SK-N-SH treated with all-trans-retinoic acid at 6 μM for 48 hours (cell line): ENCODE data around the gene F2.

Source experiments
- ATAC-seq: fragments of 200-7000 bp; cut with Tn5 transposase; 3 replicates; pipeline ENCODE4 v1.9.1; 2020; ENCODE audit warnings: mild to moderate bottlenecking, moderate library complexity
- ARNTL ChIP-seq: fragments of 450-650 bp; formaldehyde crosslinking; IDR thresholded peaks from 2 replicates; pipeline ENCODE4 v1.5.0; 2020; ENCODE audit warnings: low read depth, mild to moderate bottlenecking, moderate library complexity, borderline replicate concordance
- CREB5 ChIP-seq: fragments of 250-450 bp; sonication (Bioruptor Pico); IDR thresholded peaks from 2 replicates; pipeline ENCODE4 v1.5.1; 2020; ENCODE audit warnings: low read depth, mild to moderate bottlenecking, moderate library complexity
- CSDC2 ChIP-seq: fragments of 250-450 bp; sonication (Bioruptor Pico); IDR thresholded peaks from 2 replicates; pipeline ENCODE4 v1.5.0; 2020; ENCODE audit warnings: mild to moderate bottlenecking, moderate library complexity
- CSRNP3 ChIP-seq: fragments of 250-450 bp; sonication (Bioruptor Pico); IDR thresholded peaks from 2 replicates; pipeline ENCODE4 v1.5.1; 2021; ENCODE audit warnings: mild to moderate bottlenecking, moderate library complexity
- GLIS3 ChIP-seq: fragments of 250-450 bp; sonication (Bioruptor Pico); IDR thresholded peaks from 2 replicates; pipeline ENCODE4 v1.5.0; 2020; ENCODE audit warnings: mild to moderate bottlenecking, moderate library complexity
- ISL1 ChIP-seq: fragments of 250-450 bp; sonication (Bioruptor Pico); IDR thresholded peaks from 2 replicates; pipeline ENCODE4 v2.1.2; 2022; ENCODE audit warnings: mild to moderate bottlenecking, moderate library complexity
- PPARA ChIP-seq: fragments of 250-450 bp; sonication (Bioruptor Pico); IDR thresholded peaks from 2 replicates; pipeline ENCODE4 v1.5.0; 2020; ENCODE audit warnings: mild to moderate bottlenecking, borderline replicate concordance
- RARB ChIP-seq: fragments of 250-450 bp; sonication (Bioruptor Pico); IDR thresholded peaks from 2 replicates; pipeline ENCODE4 v1.8.0; 2021; ENCODE audit warnings: mild to moderate bottlenecking, moderate library complexity
- SNAI2 ChIP-seq: fragments of 250-450 bp; sonication (Bioruptor Pico); IDR thresholded peaks from 2 replicates; pipeline ENCODE4 v1.5.0; 2020; ENCODE audit warnings: mild to moderate bottlenecking, moderate library complexity
- TCF4 ChIP-seq: fragments of 250-450 bp; sonication (Bioruptor Pico); IDR thresholded peaks from 2 replicates; pipeline ENCODE4 v1.8.0; 2021; ENCODE audit warnings: mild to moderate bottlenecking, moderate library complexity, borderline replicate concordance
- TOX ChIP-seq: fragments of 250-450 bp; sonication (Bioruptor Pico); IDR thresholded peaks from 2 replicates; pipeline ENCODE4 v1.8.0; 2021; ENCODE audit warnings: mild to moderate bottlenecking, moderate library complexity, borderline replicate concordance
- ZC3H10 ChIP-seq: fragments of 250-450 bp; sonication (Bioruptor Pico); IDR thresholded peaks from 2 replicates; pipeline ENCODE4 v1.5.1; 2021; ENCODE audit warnings: mild to moderate bottlenecking, moderate library complexity
- ZFP3 ChIP-seq: fragments of 250-450 bp; sonication (Bioruptor Pico); IDR thresholded peaks from 2 replicates; pipeline ENCODE4 v1.5.0; 2020; ENCODE audit warnings: mild to moderate bottlenecking, moderate library complexity
- ZFP30 ChIP-seq: fragments of 450-650 bp; formaldehyde crosslinking; IDR thresholded peaks from 2 replicates; pipeline ENCODE4 v1.5.0; 2022; ENCODE audit warnings: mild to moderate bottlenecking, moderate library complexity
- ZNF565 ChIP-seq: fragments of 450-650 bp; formaldehyde crosslinking; conservative IDR thresholded peaks from 2 replicates; pipeline ENCODE4 v1.5.0; 2020; ENCODE audit warnings: low read depth, mild to moderate bottlenecking, moderate library complexity
- ZNF70 ChIP-seq: fragments of 450-650 bp; formaldehyde crosslinking; IDR thresholded peaks from 2 replicates; pipeline ENCODE4 v1.5.0; 2020; ENCODE audit warnings: mild to moderate bottlenecking, moderate library complexity
- ZNF8 ChIP-seq: fragments of 450-650 bp; formaldehyde crosslinking; IDR thresholded peaks from 2 replicates; pipeline ENCODE4 v1.5.0; 2020; ENCODE audit warnings: mild to moderate bottlenecking, moderate library complexity
- TF ChIP-seq, protein P1 (sequence below): fragments of 250-450 bp; sonication (Bioruptor Pico); IDR thresholded peaks from 2 replicates; pipeline ENCODE4 v1.8.0; 2020; ENCODE audit warnings: mild to moderate bottlenecking, moderate library complexity, borderline replicate concordance
- TF ChIP-seq, protein P2 (sequence below): fragments of 250-450 bp; sonication (Bioruptor Pico); IDR thresholded peaks from 2 replicates; pipeline ENCODE4 v1.5.0; 2020; ENCODE audit warnings: mild to moderate bottlenecking, moderate library complexity
- TF ChIP-seq, protein P3 (sequence below): fragments of 250-450 bp; sonication (Bioruptor Pico); IDR thresholded peaks from 2 replicates; pipeline ENCODE4 v1.8.0; 2021; ENCODE audit warnings: low read depth, mild to moderate bottlenecking, moderate library complexity, borderline replicate concordance

F2 gene

GRCh38 chr11:46671958-46672315 lies 47.1 kb upstream of the F2 start (continued):
- TF ChIP-seq CREB5 (CRISPR knock-in tag) = no peak
- TF ChIP-seq, all 23 proteins: peak for 0

DNA sequence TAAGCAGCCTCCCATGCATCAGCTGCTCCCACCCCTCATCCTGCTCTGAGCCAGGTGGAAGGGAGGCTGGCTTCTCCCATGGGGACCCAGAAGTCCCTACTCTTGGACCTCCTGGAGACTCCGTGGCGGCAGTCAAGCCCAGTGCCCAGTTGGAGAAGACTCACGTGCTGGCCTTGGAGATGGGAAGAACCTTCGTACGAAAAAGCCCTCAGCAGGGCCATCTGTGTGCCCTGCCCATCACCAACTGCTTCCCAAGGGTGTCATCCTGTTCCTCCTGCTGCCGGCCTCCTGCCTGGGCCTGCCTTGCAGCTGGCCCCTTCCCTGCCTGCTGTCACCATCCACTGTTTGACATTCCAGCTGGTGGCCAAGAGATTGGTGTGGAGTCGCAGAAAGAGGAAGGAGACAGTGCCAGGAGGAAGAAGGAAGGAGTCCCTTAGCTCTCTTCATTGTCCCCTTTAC lies 46.6 kb upstream of the F2 start:
- no peak for TF ChIP-seq TOX (CRISPR knock-in tag)
- TF ChIP-seq ZC3H10 (CRISPR knock-in tag) = no peak
- no peak for TF ChIP-seq CSRNP3
- TF ChIP-seq CREB5 (CRISPR knock-in tag) = no peak
- no peak for TF ChIP-seq RARB (CRISPR knock-in tag)
- TF ChIP-seq ISL1 (CRISPR knock-in tag) = no peak
- TF ChIP-seq GLIS3 (CRISPR knock-in tag) = no peak
- TF ChIP-seq, protein P1, sequence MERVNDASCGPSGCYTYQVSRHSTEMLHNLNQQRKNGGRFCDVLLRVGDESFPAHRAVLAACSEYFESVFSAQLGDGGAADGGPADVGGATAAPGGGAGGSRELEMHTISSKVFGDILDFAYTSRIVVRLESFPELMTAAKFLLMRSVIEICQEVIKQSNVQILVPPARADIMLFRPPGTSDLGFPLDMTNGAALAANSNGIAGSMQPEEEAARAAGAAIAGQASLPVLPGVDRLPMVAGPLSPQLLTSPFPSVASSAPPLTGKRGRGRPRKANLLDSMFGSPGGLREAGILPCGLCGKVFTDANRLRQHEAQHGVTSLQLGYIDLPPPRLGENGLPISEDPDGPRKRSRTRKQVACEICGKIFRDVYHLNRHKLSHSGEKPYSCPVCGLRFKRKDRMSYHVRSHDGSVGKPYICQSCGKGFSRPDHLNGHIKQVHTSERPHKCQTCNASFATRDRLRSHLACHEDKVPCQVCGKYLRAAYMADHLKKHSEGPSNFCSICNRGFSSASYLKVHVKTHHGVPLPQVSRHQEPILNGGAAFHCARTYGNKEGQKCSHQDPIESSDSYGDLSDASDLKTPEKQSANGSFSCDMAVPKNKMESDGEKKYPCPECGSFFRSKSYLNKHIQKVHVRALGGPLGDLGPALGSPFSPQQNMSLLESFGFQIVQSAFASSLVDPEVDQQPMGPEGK (CRISPR knock-in tag) = no peak
- no peak for TF ChIP-seq ZFP30 (CRISPR knock-in tag)
- TF ChIP-seq, protein P2, sequence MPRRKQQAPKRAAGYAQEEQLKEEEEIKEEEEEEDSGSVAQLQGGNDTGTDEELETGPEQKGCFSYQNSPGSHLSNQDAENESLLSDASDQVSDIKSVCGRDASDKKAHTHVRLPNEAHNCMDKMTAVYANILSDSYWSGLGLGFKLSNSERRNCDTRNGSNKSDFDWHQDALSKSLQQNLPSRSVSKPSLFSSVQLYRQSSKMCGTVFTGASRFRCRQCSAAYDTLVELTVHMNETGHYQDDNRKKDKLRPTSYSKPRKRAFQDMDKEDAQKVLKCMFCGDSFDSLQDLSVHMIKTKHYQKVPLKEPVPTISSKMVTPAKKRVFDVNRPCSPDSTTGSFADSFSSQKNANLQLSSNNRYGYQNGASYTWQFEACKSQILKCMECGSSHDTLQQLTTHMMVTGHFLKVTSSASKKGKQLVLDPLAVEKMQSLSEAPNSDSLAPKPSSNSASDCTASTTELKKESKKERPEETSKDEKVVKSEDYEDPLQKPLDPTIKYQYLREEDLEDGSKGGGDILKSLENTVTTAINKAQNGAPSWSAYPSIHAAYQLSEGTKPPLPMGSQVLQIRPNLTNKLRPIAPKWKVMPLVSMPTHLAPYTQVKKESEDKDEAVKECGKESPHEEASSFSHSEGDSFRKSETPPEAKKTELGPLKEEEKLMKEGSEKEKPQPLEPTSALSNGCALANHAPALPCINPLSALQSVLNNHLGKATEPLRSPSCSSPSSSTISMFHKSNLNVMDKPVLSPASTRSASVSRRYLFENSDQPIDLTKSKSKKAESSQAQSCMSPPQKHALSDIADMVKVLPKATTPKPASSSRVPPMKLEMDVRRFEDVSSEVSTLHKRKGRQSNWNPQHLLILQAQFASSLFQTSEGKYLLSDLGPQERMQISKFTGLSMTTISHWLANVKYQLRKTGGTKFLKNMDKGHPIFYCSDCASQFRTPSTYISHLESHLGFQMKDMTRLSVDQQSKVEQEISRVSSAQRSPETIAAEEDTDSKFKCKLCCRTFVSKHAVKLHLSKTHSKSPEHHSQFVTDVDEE (CRISPR knock-in tag) = no peak
- no peak for TF ChIP-seq ZNF70 (CRISPR knock-in tag)
- no peak for TF ChIP-seq CSDC2
- TF ChIP-seq PPARA (CRISPR knock-in tag) = no peak
- TF ChIP-seq, protein P3, sequence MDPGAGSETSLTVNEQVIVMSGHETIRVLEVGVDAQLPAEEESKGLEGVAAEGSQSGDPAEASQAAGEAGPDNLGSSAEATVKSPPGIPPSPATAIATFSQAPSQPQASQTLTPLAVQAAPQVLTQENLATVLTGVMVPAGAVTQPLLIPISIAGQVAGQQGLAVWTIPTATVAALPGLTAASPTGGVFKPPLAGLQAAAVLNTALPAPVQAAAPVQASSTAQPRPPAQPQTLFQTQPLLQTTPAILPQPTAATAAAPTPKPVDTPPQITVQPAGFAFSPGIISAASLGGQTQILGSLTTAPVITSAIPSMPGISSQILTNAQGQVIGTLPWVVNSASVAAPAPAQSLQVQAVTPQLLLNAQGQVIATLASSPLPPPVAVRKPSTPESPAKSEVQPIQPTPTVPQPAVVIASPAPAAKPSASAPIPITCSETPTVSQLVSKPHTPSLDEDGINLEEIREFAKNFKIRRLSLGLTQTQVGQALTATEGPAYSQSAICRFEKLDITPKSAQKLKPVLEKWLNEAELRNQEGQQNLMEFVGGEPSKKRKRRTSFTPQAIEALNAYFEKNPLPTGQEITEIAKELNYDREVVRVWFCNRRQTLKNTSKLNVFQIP = no peak
- no peak for TF ChIP-seq ZNF8 (CRISPR knock-in tag)
- TF ChIP-seq ZFP3 (CRISPR knock-in tag) = no peak
- TF ChIP-seq TCF4 (CRISPR knock-in tag) = no peak
- TF ChIP-seq ARNTL (CRISPR knock-in tag) = no peak
- no peak for TF ChIP-seq SNAI2
- TF ChIP-seq, all 23 proteins: peak for 0
- ATAC-seq = no peak

GRCh38 chr11:46673713-46674462 lies 45.1 kb upstream of the F2 start:
- ATAC-seq = no peak
- no peak for TF ChIP-seq ZNF565 (CRISPR knock-in tag)
